SK-N-SH treated with all-trans-retinoic acid at 6 μM for 48 hours (cell line): ENCODE data around the gene FREM2.

Experiments used
- ATAC-seq: fragments of 200-7000 bp; cut with Tn5 transposase; 3 replicates; pipeline ENCODE4 v1.9.1; 2020; ENCODE audit warnings: mild to moderate bottlenecking, moderate library complexity
- ARNTL ChIP-seq: fragments of 450-650 bp; formaldehyde crosslinking; IDR thresholded peaks from 2 replicates; pipeline ENCODE4 v1.5.0; 2020; ENCODE audit warnings: low read depth, mild to moderate bottlenecking, moderate library complexity, borderline replicate concordance
- BACH2 ChIP-seq: fragments of 250-450 bp; sonication (Bioruptor Pico); IDR thresholded peaks from 2 replicates; pipeline ENCODE4 v1.9.0; 2021; ENCODE audit warnings: mild to moderate bottlenecking, borderline replicate concordance
- CSDC2 ChIP-seq: fragments of 250-450 bp; sonication (Bioruptor Pico); IDR thresholded peaks from 2 replicates; pipeline ENCODE4 v1.5.0; 2020; ENCODE audit warnings: mild to moderate bottlenecking, moderate library complexity
- ESRRG ChIP-seq: fragments of 250-450 bp; sonication (Bioruptor Pico); IDR thresholded peaks from 2 replicates; pipeline ENCODE4 v1.6.1; 2021; ENCODE audit warnings: mild to moderate bottlenecking
- GLIS3 ChIP-seq: fragments of 250-450 bp; sonication (Bioruptor Pico); IDR thresholded peaks from 2 replicates; pipeline ENCODE4 v1.5.0; 2020; ENCODE audit warnings: mild to moderate bottlenecking, moderate library complexity
- ISL1 ChIP-seq: fragments of 250-450 bp; sonication (Bioruptor Pico); IDR thresholded peaks from 2 replicates; pipeline ENCODE4 v2.1.2; 2022; ENCODE audit warnings: mild to moderate bottlenecking, moderate library complexity
- OSR1 ChIP-seq: fragments of 250-450 bp; sonication (Bioruptor Pico); IDR thresholded peaks from 2 replicates; pipeline ENCODE4 v1.8.0; 2022; ENCODE audit warnings: moderate library complexity, mild to moderate bottlenecking, inconsistent platforms
- PPARA ChIP-seq: fragments of 250-450 bp; sonication (Bioruptor Pico); IDR thresholded peaks from 2 replicates; pipeline ENCODE4 v1.5.0; 2020; ENCODE audit warnings: mild to moderate bottlenecking, borderline replicate concordance
- RARB ChIP-seq: fragments of 250-450 bp; sonication (Bioruptor Pico); IDR thresholded peaks from 2 replicates; pipeline ENCODE4 v1.8.0; 2021; ENCODE audit warnings: mild to moderate bottlenecking, moderate library complexity
- SNAI2 ChIP-seq: fragments of 250-450 bp; sonication (Bioruptor Pico); IDR thresholded peaks from 2 replicates; pipeline ENCODE4 v1.5.0; 2020; ENCODE audit warnings: mild to moderate bottlenecking, moderate library complexity
- TOX ChIP-seq: fragments of 250-450 bp; sonication (Bioruptor Pico); IDR thresholded peaks from 2 replicates; pipeline ENCODE4 v1.8.0; 2021; ENCODE audit warnings: mild to moderate bottlenecking, moderate library complexity, borderline replicate concordance
- ZC3H10 ChIP-seq: fragments of 250-450 bp; sonication (Bioruptor Pico); IDR thresholded peaks from 2 replicates; pipeline ENCODE4 v1.5.1; 2021; ENCODE audit warnings: mild to moderate bottlenecking, moderate library complexity
- ZFP3 ChIP-seq: fragments of 250-450 bp; sonication (Bioruptor Pico); IDR thresholded peaks from 2 replicates; pipeline ENCODE4 v1.5.0; 2020; ENCODE audit warnings: mild to moderate bottlenecking, moderate library complexity
- ZFP30 ChIP-seq: fragments of 450-650 bp; formaldehyde crosslinking; IDR thresholded peaks from 2 replicates; pipeline ENCODE4 v1.5.0; 2022; ENCODE audit warnings: mild to moderate bottlenecking, moderate library complexity
- ZNF565 ChIP-seq: fragments of 450-650 bp; formaldehyde crosslinking; conservative IDR thresholded peaks from 2 replicates; pipeline ENCODE4 v1.5.0; 2020; ENCODE audit warnings: low read depth, mild to moderate bottlenecking, moderate library complexity
- ZNF70 ChIP-seq: fragments of 450-650 bp; formaldehyde crosslinking; IDR thresholded peaks from 2 replicates; pipeline ENCODE4 v1.5.0; 2020; ENCODE audit warnings: mild to moderate bottlenecking, moderate library complexity
- ZNF8 ChIP-seq: fragments of 450-650 bp; formaldehyde crosslinking; IDR thresholded peaks from 2 replicates; pipeline ENCODE4 v1.5.0; 2020; ENCODE audit warnings: mild to moderate bottlenecking, moderate library complexity
- TF ChIP-seq, protein P1 (sequence below): fragments of 250-450 bp; sonication (Bioruptor Pico); IDR thresholded peaks from 2 replicates; pipeline ENCODE4 v1.8.0; 2020; ENCODE audit warnings: mild to moderate bottlenecking, moderate library complexity, borderline replicate concordance
- TF ChIP-seq, protein P2 (sequence below): fragments of 250-450 bp; sonication (Bioruptor Pico); IDR thresholded peaks from 2 replicates; pipeline ENCODE4 v1.5.1; 2021; ENCODE audit warnings: mild to moderate bottlenecking, moderate library complexity
- TF ChIP-seq, protein P3 (sequence below): fragments of 250-450 bp; sonication (Bioruptor Pico); IDR thresholded peaks from 2 replicates; pipeline ENCODE4 v1.5.0; 2020; ENCODE audit warnings: mild to moderate bottlenecking, moderate library complexity
- TF ChIP-seq, protein P4 (sequence below): fragments of 250-450 bp; sonication (Bioruptor Pico); IDR thresholded peaks from 2 replicates; pipeline ENCODE4 v1.5.1; 2020; ENCODE audit warnings: low read depth, mild to moderate bottlenecking, moderate library complexity

Gene FREM2

DNA sequence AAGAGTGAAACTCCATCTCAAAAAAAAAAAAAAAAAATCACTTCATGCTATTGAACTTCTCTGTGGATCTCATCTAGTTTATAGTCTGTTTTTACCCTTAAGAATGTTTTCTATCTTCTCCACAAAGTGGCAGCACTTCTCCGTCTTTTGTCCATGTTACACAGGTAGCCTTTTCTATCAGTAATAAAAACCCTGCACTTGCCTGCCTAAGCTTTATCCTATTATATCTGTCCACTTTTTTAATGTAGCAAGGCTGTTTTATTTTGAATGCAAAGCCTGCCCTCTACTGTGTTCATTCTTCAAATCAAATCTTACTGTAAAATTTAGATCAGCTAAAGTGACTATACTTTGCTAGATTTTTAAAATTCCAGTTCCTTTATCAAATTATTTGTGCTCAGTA is 179.8 kb downstream of the FREM2 start:
- no peak for ATAC-seq
- TF ChIP-seq OSR1 (CRISPR knock-in tag) (no peak), RARB (CRISPR knock-in tag) (no peak), ZNF8 (CRISPR knock-in tag) (no peak), ZFP3 (CRISPR knock-in tag) (no peak), ESRRG (CRISPR knock-in tag) (no peak), ZC3H10 (CRISPR knock-in tag) (no peak), TOX (CRISPR knock-in tag) (no peak), ZNF565 (CRISPR knock-in tag) (no peak), GLIS3 (CRISPR knock-in tag) (no peak)
- TF ChIP-seq, protein P1, sequence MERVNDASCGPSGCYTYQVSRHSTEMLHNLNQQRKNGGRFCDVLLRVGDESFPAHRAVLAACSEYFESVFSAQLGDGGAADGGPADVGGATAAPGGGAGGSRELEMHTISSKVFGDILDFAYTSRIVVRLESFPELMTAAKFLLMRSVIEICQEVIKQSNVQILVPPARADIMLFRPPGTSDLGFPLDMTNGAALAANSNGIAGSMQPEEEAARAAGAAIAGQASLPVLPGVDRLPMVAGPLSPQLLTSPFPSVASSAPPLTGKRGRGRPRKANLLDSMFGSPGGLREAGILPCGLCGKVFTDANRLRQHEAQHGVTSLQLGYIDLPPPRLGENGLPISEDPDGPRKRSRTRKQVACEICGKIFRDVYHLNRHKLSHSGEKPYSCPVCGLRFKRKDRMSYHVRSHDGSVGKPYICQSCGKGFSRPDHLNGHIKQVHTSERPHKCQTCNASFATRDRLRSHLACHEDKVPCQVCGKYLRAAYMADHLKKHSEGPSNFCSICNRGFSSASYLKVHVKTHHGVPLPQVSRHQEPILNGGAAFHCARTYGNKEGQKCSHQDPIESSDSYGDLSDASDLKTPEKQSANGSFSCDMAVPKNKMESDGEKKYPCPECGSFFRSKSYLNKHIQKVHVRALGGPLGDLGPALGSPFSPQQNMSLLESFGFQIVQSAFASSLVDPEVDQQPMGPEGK: no peak

DNA sequence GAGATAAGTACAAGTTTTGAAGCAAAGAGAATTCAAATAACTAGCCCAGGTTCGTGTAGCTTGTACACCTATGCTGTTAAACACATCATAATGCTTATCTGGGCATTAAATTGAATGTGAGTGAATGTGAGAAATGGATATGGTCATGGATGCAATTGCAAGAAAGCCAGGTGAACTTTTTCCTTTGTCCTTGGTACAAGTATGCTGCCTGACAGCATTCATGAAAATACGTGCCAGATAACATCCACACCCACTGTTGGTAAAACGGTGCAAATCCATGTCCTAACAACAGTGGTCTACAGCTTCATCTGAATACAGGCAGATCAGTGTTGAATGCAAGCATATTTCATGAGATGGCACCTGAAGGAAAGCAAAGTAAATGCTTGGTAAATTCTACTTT is 181.5 kb downstream of the FREM2 start:
- TF ChIP-seq ZNF70 (CRISPR knock-in tag): no peak
- TF ChIP-seq OSR1 (CRISPR knock-in tag): no peak
- no peak for TF ChIP-seq ZFP3 (CRISPR knock-in tag)
- TF ChIP-seq, protein P2, sequence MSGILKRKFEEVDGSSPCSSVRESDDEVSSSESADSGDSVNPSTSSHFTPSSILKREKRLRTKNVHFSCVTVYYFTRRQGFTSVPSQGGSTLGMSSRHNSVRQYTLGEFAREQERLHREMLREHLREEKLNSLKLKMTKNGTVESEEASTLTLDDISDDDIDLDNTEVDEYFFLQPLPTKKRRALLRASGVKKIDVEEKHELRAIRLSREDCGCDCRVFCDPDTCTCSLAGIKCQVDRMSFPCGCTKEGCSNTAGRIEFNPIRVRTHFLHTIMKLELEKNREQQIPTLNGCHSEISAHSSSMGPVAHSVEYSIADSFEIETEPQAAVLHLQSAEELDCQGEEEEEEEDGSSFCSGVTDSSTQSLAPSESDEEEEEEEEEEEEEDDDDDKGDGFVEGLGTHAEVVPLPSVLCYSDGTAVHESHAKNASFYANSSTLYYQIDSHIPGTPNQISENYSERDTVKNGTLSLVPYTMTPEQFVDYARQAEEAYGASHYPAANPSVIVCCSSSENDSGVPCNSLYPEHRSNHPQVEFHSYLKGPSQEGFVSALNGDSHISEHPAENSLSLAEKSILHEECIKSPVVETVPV (CRISPR knock-in tag): no peak
- TF ChIP-seq ZNF565 (CRISPR knock-in tag): no peak
- TF ChIP-seq GLIS3 (CRISPR knock-in tag): no peak
- no peak for TF ChIP-seq RARB (CRISPR knock-in tag)
- TF ChIP-seq, protein P3, sequence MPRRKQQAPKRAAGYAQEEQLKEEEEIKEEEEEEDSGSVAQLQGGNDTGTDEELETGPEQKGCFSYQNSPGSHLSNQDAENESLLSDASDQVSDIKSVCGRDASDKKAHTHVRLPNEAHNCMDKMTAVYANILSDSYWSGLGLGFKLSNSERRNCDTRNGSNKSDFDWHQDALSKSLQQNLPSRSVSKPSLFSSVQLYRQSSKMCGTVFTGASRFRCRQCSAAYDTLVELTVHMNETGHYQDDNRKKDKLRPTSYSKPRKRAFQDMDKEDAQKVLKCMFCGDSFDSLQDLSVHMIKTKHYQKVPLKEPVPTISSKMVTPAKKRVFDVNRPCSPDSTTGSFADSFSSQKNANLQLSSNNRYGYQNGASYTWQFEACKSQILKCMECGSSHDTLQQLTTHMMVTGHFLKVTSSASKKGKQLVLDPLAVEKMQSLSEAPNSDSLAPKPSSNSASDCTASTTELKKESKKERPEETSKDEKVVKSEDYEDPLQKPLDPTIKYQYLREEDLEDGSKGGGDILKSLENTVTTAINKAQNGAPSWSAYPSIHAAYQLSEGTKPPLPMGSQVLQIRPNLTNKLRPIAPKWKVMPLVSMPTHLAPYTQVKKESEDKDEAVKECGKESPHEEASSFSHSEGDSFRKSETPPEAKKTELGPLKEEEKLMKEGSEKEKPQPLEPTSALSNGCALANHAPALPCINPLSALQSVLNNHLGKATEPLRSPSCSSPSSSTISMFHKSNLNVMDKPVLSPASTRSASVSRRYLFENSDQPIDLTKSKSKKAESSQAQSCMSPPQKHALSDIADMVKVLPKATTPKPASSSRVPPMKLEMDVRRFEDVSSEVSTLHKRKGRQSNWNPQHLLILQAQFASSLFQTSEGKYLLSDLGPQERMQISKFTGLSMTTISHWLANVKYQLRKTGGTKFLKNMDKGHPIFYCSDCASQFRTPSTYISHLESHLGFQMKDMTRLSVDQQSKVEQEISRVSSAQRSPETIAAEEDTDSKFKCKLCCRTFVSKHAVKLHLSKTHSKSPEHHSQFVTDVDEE (CRISPR knock-in tag): no peak
- no peak for TF ChIP-seq ZFP30 (CRISPR knock-in tag)
- no peak for TF ChIP-seq SNAI2 (CRISPR knock-in tag)
- no peak for TF ChIP-seq BACH2 (CRISPR knock-in tag)
- no peak for TF ChIP-seq PPARA (CRISPR knock-in tag)
- TF ChIP-seq ESRRG (CRISPR knock-in tag): no peak
- TF ChIP-seq, all 23 proteins: peak for 0
- no peak for ATAC-seq

DNA sequence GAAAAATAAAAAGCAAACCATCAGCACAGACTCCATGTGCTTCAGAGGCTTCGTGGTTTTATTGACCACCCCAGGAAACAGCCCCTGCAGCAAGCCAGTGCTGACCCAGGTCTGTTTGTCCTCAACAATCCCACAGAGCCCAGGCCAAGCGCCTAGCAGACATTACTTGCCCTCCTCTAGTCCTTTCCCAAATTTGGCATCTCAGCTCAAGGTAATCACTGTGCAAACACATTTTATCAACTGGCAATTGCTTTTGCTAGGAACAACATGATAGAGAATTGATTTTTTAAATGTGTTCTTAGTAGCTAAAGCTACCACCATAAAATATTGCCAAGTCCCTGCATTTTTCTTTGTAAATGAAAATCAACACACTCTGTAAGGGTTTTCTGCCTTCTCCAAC is 182.0 kb downstream of the FREM2 start:
- ATAC-seq: no peak
- no peak for TF ChIP-seq BACH2 (CRISPR knock-in tag)
- no peak for TF ChIP-seq ESRRG (CRISPR knock-in tag)
- TF ChIP-seq, protein P4, sequence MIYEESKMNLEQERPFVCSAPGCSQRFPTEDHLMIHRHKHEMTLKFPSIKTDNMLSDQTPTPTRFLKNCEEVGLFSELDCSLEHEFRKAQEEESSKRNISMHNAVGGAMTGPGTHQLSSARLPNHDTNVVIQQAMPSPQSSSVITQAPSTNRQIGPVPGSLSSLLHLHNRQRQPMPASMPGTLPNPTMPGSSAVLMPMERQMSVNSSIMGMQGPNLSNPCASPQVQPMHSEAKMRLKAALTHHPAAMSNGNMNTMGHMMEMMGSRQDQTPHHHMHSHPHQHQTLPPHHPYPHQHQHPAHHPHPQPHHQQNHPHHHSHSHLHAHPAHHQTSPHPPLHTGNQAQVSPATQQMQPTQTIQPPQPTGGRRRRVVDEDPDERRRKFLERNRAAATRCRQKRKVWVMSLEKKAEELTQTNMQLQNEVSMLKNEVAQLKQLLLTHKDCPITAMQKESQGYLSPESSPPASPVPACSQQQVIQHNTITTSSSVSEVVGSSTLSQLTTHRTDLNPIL (CRISPR knock-in tag): no peak
- no peak for TF ChIP-seq GLIS3 (CRISPR knock-in tag)
- TF ChIP-seq PPARA (CRISPR knock-in tag): no peak
- TF ChIP-seq, protein P2 (CRISPR knock-in tag): no peak
- TF ChIP-seq CSDC2 (CRISPR knock-in tag): no peak
- TF ChIP-seq ISL1: no peak
- TF ChIP-seq SNAI2 (CRISPR knock-in tag): no peak
- no peak for TF ChIP-seq ZFP30 (CRISPR knock-in tag)
- no peak for TF ChIP-seq ARNTL (CRISPR knock-in tag)
- TF ChIP-seq, all 23 proteins: peak for 0
